H9 (cell line): ENCODE measurements around the gene CAMK1G. TPM values are rescaled to one million over a fixed set of nuclear protein-coding genes. Genes with fewer than 3 reads are reported as not detected.

Experiments
- DNase-seq: peaks from one replicate; pipeline ENCODE4 v3.0.0-alpha.2; 2017
- H2AFZ ChIP-seq: one replicate; pipeline ENCODE4 v1.6.1; 2013; ENCODE audit warnings: mild to moderate bottlenecking, low read length, control low read depth, moderate library complexity
- H2AK5ac ChIP-seq: 2 replicates; pipeline ENCODE4 v1.6.1; 2013; ENCODE audit warnings: low read length, control low read depth, mixed read lengths; ENCODE audit not compliant: insufficient read length
- H2BK120ac ChIP-seq: one replicate; pipeline ENCODE4 v1.6.1; 2013; ENCODE audit warnings: low read depth, mild to moderate bottlenecking, low read length, control low read depth, inconsistent platforms; ENCODE audit not compliant: poor library complexity, severe bottlenecking
- H2BK12ac ChIP-seq: 2 replicates; pipeline ENCODE4 v1.6.1; 2013; ENCODE audit warnings: low read length, control low read depth, mixed read lengths, low read depth; ENCODE audit not compliant: insufficient read length
- H2BK15ac ChIP-seq: 2 replicates; pipeline ENCODE4 v1.6.1; 2013; ENCODE audit warnings: low read depth, low read length, control low read depth
- H2BK20ac ChIP-seq: one replicate; pipeline ENCODE4 v1.6.1; 2013; ENCODE audit warnings: low read depth, mild to moderate bottlenecking, low read length, control low read depth, inconsistent platforms; ENCODE audit not compliant: poor library complexity, severe bottlenecking
- H2BK5ac ChIP-seq: 2 replicates; pipeline ENCODE4 v1.6.1; 2013; ENCODE audit warnings: low read length, control low read depth, mixed read lengths; ENCODE audit not compliant: insufficient read length
- H3K14ac ChIP-seq: 2 replicates; pipeline ENCODE4 v1.6.1; 2013; ENCODE audit warnings: low read length, control low read depth; ENCODE audit not compliant: insufficient read depth
- H3K18ac ChIP-seq: 2 replicates; pipeline ENCODE4 v1.6.1; 2013; ENCODE audit warnings: low read depth, mild to moderate bottlenecking, mixed read lengths, low read length, control low read depth; ENCODE audit not compliant: insufficient read length
- H3K23ac ChIP-seq: 2 replicates; pipeline ENCODE4 v1.6.1; 2013; ENCODE audit warnings: low read length, control low read depth, mixed read lengths, low read depth; ENCODE audit not compliant: insufficient read length
- H3K23me2 ChIP-seq: 2 replicates; pipeline ENCODE4 v1.6.1; 2013; ENCODE audit warnings: low read depth, mild to moderate bottlenecking, mixed read lengths, low read length, control low read depth; ENCODE audit not compliant: insufficient read length, poor library complexity, severe bottlenecking
- H3K27ac ChIP-seq: 2 replicates; pipeline ENCODE4 v1.5.1; 2013; ENCODE audit warnings: low read length, control low read depth, mixed read lengths, low read depth; ENCODE audit not compliant: insufficient read length
- H3K27me3 ChIP-seq: 2 replicates; pipeline ENCODE4 v1.6.1; 2013; ENCODE audit warnings: low read length, control low read depth, inconsistent platforms; ENCODE audit not compliant: insufficient read depth
- H3K4ac ChIP-seq: 2 replicates; pipeline ENCODE4 v1.6.1; 2013; ENCODE audit warnings: low read depth, mild to moderate bottlenecking, control low read depth, inconsistent platforms, low read length, moderate library complexity
- H3K4me1 ChIP-seq: 2 replicates; pipeline ENCODE4 v1.6.1; 2013; ENCODE audit warnings: low read length, control low read depth, inconsistent platforms; ENCODE audit not compliant: insufficient read depth
- H3K4me2 ChIP-seq: 2 replicates; pipeline ENCODE4 v1.6.1; 2013; ENCODE audit warnings: low read length, control low read depth, mixed read lengths; ENCODE audit not compliant: insufficient read length, insufficient read depth
- H3K56ac ChIP-seq: 2 replicates; pipeline ENCODE4 v1.6.1; 2013; ENCODE audit warnings: low read depth, mild to moderate bottlenecking, mixed read lengths, low read length, control low read depth; ENCODE audit not compliant: insufficient read length
- H3K79me1 ChIP-seq: 2 replicates; pipeline ENCODE4 v1.6.1; 2013; ENCODE audit warnings: low read depth, mild to moderate bottlenecking, moderate library complexity, low read length, control low read depth, inconsistent platforms; ENCODE audit not compliant: insufficient read depth, poor library complexity, severe bottlenecking
- H3K79me2 ChIP-seq: 2 replicates; pipeline ENCODE4 v1.6.1; 2013; ENCODE audit warnings: low read length, control low read depth, inconsistent platforms; ENCODE audit not compliant: insufficient read depth
- H3K9ac ChIP-seq: 2 replicates; pipeline ENCODE4 v1.6.1; 2013; ENCODE audit warnings: low read length, control low read depth, mixed read lengths; ENCODE audit not compliant: insufficient read length; ENCODE audit errors: extremely low read depth
- H3K9me3 ChIP-seq: one replicate; pipeline ENCODE4 v1.6.1; 2013; ENCODE audit warnings: low read depth, low read length, inconsistent platforms; ENCODE audit not compliant: control insufficient read depth
- H3T11ph ChIP-seq: one replicate; pipeline ENCODE4 v1.6.1; 2013; ENCODE audit warnings: mild to moderate bottlenecking, low read length, control low read depth, inconsistent platforms
- H4K20me1 ChIP-seq: one replicate; pipeline ENCODE4 v1.6.1; 2013; ENCODE audit not compliant: control insufficient read depth, insufficient read length, insufficient read depth
- H4K5ac ChIP-seq: 2 replicates; pipeline ENCODE4 v1.6.1; 2013; ENCODE audit warnings: low read depth, mild to moderate bottlenecking, mixed read lengths, low read length, control low read depth; ENCODE audit not compliant: insufficient read length
- H4K8ac ChIP-seq: replicated peaks from 2 replicates; pipeline ENCODE4 v1.6.1; 2013; ENCODE audit warnings: low read length, control low read depth, mixed read lengths, low read depth; ENCODE audit not compliant: insufficient read length
- H4K91ac ChIP-seq: 2 replicates; pipeline ENCODE4 v1.6.1; 2013; ENCODE audit warnings: low read depth, mild to moderate bottlenecking, moderate library complexity, mixed read lengths, low read length, control low read depth; ENCODE audit not compliant: insufficient read length
- H3K27ac Mint-ChIP-seq, 3 experiments: 2 replicates in 2 of 3; 3 replicates in 1 of 3; pipeline ENCODE4 v1.8.0; 2020 to 2021; ENCODE audit warnings: mixed read lengths in 3 of 3, mild to moderate bottlenecking in 1 of 3, moderate library complexity in 1 of 3
- H3K27me3 Mint-ChIP-seq: 2 replicates; pipeline ENCODE4 v1.8.0; 2021; ENCODE audit warnings: low read depth, mild to moderate bottlenecking, moderate library complexity, mixed read lengths
- H3K36me3 Mint-ChIP-seq, 3 experiments: 2 replicates in 2 of 3; 3 replicates in 1 of 3; pipeline ENCODE4 v1.8.0; 2020 to 2021; ENCODE audit warnings: low read depth in 3 of 3, mixed read lengths in 3 of 3; ENCODE audit not compliant: insufficient read depth in 1 of 3
- H3K4me1 Mint-ChIP-seq, 2 experiments: 2 replicates each; pipeline ENCODE4 v1.8.0; 2020; ENCODE audit warnings: mixed read lengths in 2 of 2
- H3K4me3 Mint-ChIP-seq, 2 experiments: 2 replicates in 1 of 2; 3 replicates in 1 of 2; pipeline ENCODE4 v1.8.0; 2020 to 2021; ENCODE audit warnings: mild to moderate bottlenecking in 2 of 2, mixed read lengths in 2 of 2, moderate library complexity in 1 of 2
- H3K9me3 Mint-ChIP-seq, 2 experiments: 2 replicates in 1 of 2; 3 replicates in 1 of 2; pipeline ENCODE4 v1.8.0; 2020; ENCODE audit warnings: mild to moderate bottlenecking in 2 of 2, mixed read lengths in 2 of 2, moderate library complexity in 1 of 2
- WGBS: extraction: QIAGEN DNeasy Blood & Tissue Kit; methylation state at CpG from one replicate; pipeline ENCODE4 v1.1.7; 2013; ENCODE audit warnings: missing lambda C conversion rate, low lambda C conversion rate, mixed read lengths; ENCODE audit not compliant: insufficient read length; ENCODE audit errors: extremely low coverage; 5-methylcytosine and 5-hydroxymethylcytosine counted together
- total RNA-seq: library from RNA; stranded (reverse); gene quantifications from 2 replicates; pipeline ENCODE4 v1.2.1, GENCODE V29; 2021
- TF ChIP-seq, protein P1 (sequence below): fragments of 200-600 bp; sonication (generic); conservative IDR thresholded peaks from 3 replicates; pipeline ENCODE4 v1.8.0; 2021; ENCODE audit warnings: antibody characterized with exemption, mild to moderate bottlenecking

The CAMK1G gene
- total RNA-seq, 1 experiment from 2014 or later, result 0.28 TPM

GRCh38 chr1:209642816-209643215 lies 59.3 kb downstream of the CAMK1G start:
- H3K18ac ChIP-seq, result no peak overlapping the region
- H2BK12ac ChIP-seq, result no peak overlapping the region
- no peak overlapping the region for H4K5ac ChIP-seq
- no peaks in the 10 kb centered on the region for H3K23me2 ChIP-seq
- no peaks in the 10 kb centered on the region for H3K4me1 ChIP-seq
- no peak overlapping the region for H3T11ph ChIP-seq
- H3K36me3 Mint-ChIP-seq, result no peaks in the 10 kb centered on the region
- H3K9me3 Mint-ChIP-seq, result no peaks in the 10 kb centered on the region
- H3K79me2 ChIP-seq, result no peaks in the 10 kb centered on the region
- H2BK120ac ChIP-seq, result no peak overlapping the region
- no peak for DNase-seq
- no peak overlapping the region for H3K27ac Mint-ChIP-seq
- no peaks in the 10 kb centered on the region for H3K9me3 ChIP-seq
- no peak overlapping the region for H3K23ac ChIP-seq
- H2BK5ac ChIP-seq, result no peak overlapping the region
- no peak overlapping the region for H3K4ac ChIP-seq
- H3K4me3 Mint-ChIP-seq, result no peak overlapping the region
- no peak overlapping the region for H3K9ac ChIP-seq
- H4K20me1 ChIP-seq, result no peaks in the 10 kb centered on the region
- TF ChIP-seq, protein P1, sequence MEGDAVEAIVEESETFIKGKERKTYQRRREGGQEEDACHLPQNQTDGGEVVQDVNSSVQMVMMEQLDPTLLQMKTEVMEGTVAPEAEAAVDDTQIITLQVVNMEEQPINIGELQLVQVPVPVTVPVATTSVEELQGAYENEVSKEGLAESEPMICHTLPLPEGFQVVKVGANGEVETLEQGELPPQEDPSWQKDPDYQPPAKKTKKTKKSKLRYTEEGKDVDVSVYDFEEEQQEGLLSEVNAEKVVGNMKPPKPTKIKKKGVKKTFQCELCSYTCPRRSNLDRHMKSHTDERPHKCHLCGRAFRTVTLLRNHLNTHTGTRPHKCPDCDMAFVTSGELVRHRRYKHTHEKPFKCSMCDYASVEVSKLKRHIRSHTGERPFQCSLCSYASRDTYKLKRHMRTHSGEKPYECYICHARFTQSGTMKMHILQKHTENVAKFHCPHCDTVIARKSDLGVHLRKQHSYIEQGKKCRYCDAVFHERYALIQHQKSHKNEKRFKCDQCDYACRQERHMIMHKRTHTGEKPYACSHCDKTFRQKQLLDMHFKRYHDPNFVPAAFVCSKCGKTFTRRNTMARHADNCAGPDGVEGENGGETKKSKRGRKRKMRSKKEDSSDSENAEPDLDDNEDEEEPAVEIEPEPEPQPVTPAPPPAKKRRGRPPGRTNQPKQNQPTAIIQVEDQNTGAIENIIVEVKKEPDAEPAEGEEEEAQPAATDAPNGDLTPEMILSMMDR, result no peak
- H2AK5ac ChIP-seq, result no peak overlapping the region
- peaks cover 3% of the 10 kb centered on the region for H3K27me3 Mint-ChIP-seq
- H2BK15ac ChIP-seq, result no peak overlapping the region
- H3K56ac ChIP-seq, result no peak overlapping the region
- H3K4me2 ChIP-seq, result no peak overlapping the region
- no peak overlapping the region for H3K27ac ChIP-seq
- no peak overlapping the region for H2AFZ ChIP-seq
- H3K27me3 ChIP-seq, result no peaks in the 10 kb centered on the region
- H4K91ac ChIP-seq, result no peak overlapping the region
- no peak overlapping the region for H2BK20ac ChIP-seq
- no peaks in the 10 kb centered on the region for H3K79me1 ChIP-seq
- H3K14ac ChIP-seq, result no peak overlapping the region
- no peak overlapping the region for H4K8ac ChIP-seq
- peaks cover 13% of the 10 kb centered on the region in 2 experiments for H3K4me1 Mint-ChIP-seq
- WGBS, result no CpG with 5 or more reads among the region's 3 CpGs
